Glutamatergic neuron (in vitro differentiated cells): ENCODE data around the gene TRAF3IP3. TPM values are rescaled to one million over a fixed set of nuclear protein-coding genes. Genes with fewer than 3 reads are reported as not detected.

Source experiments
- DNase-seq: peaks from one replicate; pipeline ENCODE4 v3.0.0; 2022
- H3K27ac Mint-ChIP-seq: one replicate; pipeline ENCODE4 v1.8.0; 2020; ENCODE audit warnings: mild to moderate bottlenecking, mixed read lengths, inconsistent platforms; ENCODE audit not compliant: unreplicated experiment
- H3K27me3 Mint-ChIP-seq: one replicate; pipeline ENCODE4 v1.8.0; 2020; ENCODE audit warnings: mild to moderate bottlenecking, moderate library complexity, mixed read lengths, inconsistent platforms; ENCODE audit not compliant: unreplicated experiment
- H3K36me3 Mint-ChIP-seq: one replicate; pipeline ENCODE4 v1.8.0; 2020; ENCODE audit warnings: mild to moderate bottlenecking, mixed read lengths, inconsistent platforms; ENCODE audit not compliant: unreplicated experiment
- H3K4me1 Mint-ChIP-seq: one replicate; pipeline ENCODE4 v1.8.0; 2020; ENCODE audit warnings: mild to moderate bottlenecking, low read depth, mixed read lengths, inconsistent platforms; ENCODE audit not compliant: unreplicated experiment
- H3K4me3 Mint-ChIP-seq: one replicate; pipeline ENCODE4 v1.8.0; 2020; ENCODE audit warnings: mild to moderate bottlenecking, mixed read lengths, inconsistent platforms; ENCODE audit not compliant: unreplicated experiment
- H3K9me3 Mint-ChIP-seq: one replicate; pipeline ENCODE4 v1.8.0; 2020; ENCODE audit warnings: mild to moderate bottlenecking, moderate library complexity, mixed read lengths, inconsistent platforms; ENCODE audit not compliant: unreplicated experiment
- CTCF ChIP-seq: fragments of 200-600 bp; sonication (generic); IDR thresholded peaks from one replicate; pipeline ENCODE4 v1.5.0; 2021; ENCODE audit not compliant: partially characterized antibody, unreplicated experiment
- total RNA-seq: library from RNA; stranded (reverse); fragmentation: NEBNext Ultra II Directional; extraction: Animal tissue kit (Norgen Biotek cat#: 25700); gene quantifications from one replicate; pipeline ENCODE4 v1.2.1, GENCODE V29; 2021; ENCODE audit not compliant: unreplicated experiment

The TRAF3IP3 gene
- total RNA-seq, 1 donor from 2014 or later, result not detected

- H3K36me3 Mint-ChIP-seq, result no peaks in the 10 kb centered on the region
- H3K9me3 Mint-ChIP-seq, result no peaks in the 10 kb centered on the region
- peak overlapping the region; percentile 71 for H3K4me3 Mint-ChIP-seq
- H3K27ac Mint-ChIP-seq, result no peak overlapping the region
- no peak for DNase-seq
- no peak for TF ChIP-seq CTCF
- peaks cover 4% of the 10 kb centered on the region for H3K4me1 Mint-ChIP-seq
- H3K27me3 Mint-ChIP-seq, result no peaks in the 10 kb centered on the region
Measured at GRCh38 chr1:209829716-209830115, 73.9 kb downstream of the TRAF3IP3 start.

GRCh38 chr1:209830722-209831121, 74.9 kb downstream of the TRAF3IP3 start:
- H3K9me3 Mint-ChIP-seq, result no peaks in the 10 kb centered on the region

GRCh38 chr1:209831615-209832014, 75.8 kb downstream of the TRAF3IP3 start:
- H3K27me3 Mint-ChIP-seq, result no peaks in the 10 kb centered on the region
- H3K4me3 Mint-ChIP-seq, result no peak overlapping the region
- no peaks in the 10 kb centered on the region for H3K36me3 Mint-ChIP-seq
- peaks cover 4% of the 10 kb centered on the region for H3K4me1 Mint-ChIP-seq
- TF ChIP-seq CTCF, result no peak
- no peaks in the 10 kb centered on the region for H3K9me3 Mint-ChIP-seq
- DNase-seq, result no peak
- H3K27ac Mint-ChIP-seq, result no peak overlapping the region

More at GRCh38 chr1:209830722-209831121, 74.9 kb downstream of the TRAF3IP3 start:
- TF ChIP-seq CTCF, result no peak
- Mint-ChIP-seq H3K4me3 (no peak overlapping the region), H3K4me1 (peaks cover 4% of the 10 kb centered on the region), H3K27me3 (no peaks in the 10 kb centered on the region), H3K36me3 (no peaks in the 10 kb centered on the region), H3K27ac (no peak overlapping the region)
- no peak for DNase-seq

Other genes starting within 250 kb of the TRAF3IP3 start
- 2.0 TPM for gene CAMK1G, start 172.3 kb upstream of the TRAF3IP3 start, total RNA-seq
- 0.54 TPM for gene LAMB3, start 103.6 kb upstream of the TRAF3IP3 start, total RNA-seq
- gene G0S2, start 80.6 kb upstream of the TRAF3IP3 start, total RNA-seq, result 2.5 TPM
- not detected for gene HSD11B1, start 51.2 kb upstream of the TRAF3IP3 start, total RNA-seq
- 2.3 TPM for gene C1orf74, start 28.5 kb downstream of the TRAF3IP3 start, total RNA-seq
- 0.47 TPM for gene IRF6, start 50.1 kb downstream of the TRAF3IP3 start, total RNA-seq
- 4.6 TPM for gene UTP25, start 71.9 kb downstream of the TRAF3IP3 start, total RNA-seq
- 18.1 TPM for gene SYT14, start 182.2 kb downstream of the TRAF3IP3 start, total RNA-seq